Measurements from ENCODE around the gene STK10. TPM values are rescaled to one million over a fixed set of nuclear protein-coding genes. Genes with fewer than 3 reads are reported as not detected.

STK10 gene
- total RNA-seq, 1 donor from 2014 or later, result 281 TPM

DNA sequence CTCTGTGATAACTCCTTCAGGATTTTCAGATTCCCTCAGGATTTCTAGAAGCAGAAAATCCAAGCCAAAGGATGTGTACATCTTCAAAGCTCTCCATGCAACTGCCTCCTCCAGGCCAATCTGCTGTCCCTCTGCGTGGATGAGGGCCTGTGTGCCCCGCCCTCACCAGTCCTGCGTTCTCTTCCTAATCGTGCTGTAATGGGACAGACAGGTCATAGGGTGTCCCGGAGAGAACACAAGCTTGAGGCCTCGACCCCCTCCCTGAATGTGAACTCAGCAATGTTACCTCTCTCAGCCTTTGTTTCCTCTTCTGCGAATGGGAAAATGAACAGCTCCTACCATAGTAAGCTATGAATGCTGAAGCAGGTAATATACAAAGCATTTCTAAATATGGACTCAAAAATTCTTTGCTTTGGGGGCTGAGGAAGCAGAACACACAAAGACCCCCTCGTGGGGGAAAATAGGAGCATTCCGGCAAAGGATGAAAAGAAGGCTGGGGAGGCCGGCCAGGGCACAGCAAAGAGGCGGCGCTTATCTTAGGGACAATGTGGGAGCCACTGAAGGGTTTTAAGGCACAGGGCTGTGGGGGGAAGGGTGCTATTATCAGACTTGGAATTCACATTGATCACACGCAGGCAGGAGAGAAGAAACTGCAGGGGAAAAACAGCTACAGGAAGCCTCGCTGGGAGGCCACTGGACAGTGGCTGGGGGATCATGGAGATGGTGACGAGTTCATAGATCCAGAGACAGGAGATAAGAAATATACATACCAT is 124.4 kb downstream of the STK10 start:
- intact Hi-C loops (cut with micrococcal nuclease), result no loop called here

DNA sequence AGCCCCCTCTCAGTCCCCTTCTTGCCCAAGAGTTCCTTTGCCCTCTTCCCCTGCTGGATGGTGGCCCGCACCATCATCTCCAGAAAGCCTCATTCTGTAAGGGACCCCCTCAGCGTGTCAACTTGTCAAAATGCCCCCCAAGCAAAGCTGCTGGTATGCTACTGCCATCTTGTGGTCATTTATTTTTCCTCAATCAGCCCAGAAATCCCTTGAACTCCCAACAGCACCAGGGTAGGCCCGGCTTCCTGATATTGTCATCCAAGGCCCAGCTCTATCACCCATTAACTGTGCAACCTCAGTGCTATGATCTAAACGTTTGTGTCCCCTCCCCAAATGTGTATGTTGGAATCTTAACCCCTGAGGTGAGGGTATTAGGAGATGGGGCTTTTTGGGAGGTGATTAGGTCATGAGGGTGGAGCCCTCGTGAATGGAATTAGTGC is 128.3 kb downstream of the STK10 start:
- intact Hi-C loops (cut with micrococcal nuclease), result no loop called here

DNA sequence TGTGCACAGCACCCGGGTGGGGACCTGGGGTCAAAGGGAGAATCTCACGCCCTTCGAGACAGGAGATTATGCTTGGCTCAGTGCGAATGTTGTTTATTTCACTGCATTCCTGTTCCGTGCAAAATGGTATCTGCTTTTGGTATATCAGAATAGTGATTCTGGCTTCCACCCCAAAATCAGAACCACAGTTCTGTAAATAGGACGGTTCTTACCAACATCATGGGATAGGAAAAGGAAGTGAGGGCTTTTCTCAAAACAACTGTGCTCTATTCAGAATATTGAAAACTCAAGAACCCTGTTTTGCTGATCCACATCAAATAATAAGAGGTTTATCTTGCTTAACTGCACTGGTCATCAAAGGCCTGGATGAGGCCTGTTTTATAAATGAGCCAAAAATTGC is 129.9 kb downstream of the STK10 start:
- intact Hi-C loops (cut with micrococcal nuclease), result no loop called here

DNA sequence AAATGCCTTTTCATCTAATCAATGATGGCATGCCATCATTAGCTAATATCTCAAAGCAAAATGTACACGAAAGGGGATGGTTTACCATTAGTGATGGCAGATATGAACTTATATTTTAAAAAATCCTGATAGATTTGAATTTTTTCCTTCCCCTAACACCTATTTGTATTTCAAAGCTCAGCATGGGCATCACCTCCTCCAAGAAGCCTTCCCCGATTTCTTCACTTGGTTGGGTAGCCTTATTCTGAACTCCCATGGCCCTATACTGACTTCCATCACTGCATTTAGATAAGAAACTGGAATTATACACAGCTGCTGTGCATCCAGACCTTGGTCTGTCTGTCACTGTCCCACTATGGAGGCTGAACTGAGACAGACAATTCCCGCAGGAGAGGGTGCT is 132.0 kb downstream of the STK10 start:
- intact Hi-C loops (cut with micrococcal nuclease), result no loop called here

DNA sequence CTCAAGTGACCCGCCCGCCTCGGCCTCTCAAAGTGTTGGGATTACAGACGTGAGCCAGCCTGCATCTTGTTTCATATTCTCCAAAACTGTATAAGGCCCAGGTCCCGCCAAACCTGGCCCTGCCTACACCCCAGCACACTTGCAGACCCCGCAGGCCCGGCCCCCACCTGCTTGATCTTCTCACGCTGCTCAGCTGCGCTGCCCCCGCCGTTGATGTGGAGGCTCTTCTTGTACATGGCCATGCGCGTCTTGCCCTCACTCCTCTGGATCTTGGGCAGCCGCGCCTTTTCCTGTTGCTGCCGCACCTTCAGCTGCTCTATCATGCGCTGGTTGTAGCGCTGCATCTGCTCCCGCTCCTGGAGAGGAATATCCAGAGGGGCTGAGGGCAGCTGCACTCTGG is 132.6 kb downstream of the STK10 start:
- intact Hi-C loops (cut with micrococcal nuclease), result no loop called here

DNA sequence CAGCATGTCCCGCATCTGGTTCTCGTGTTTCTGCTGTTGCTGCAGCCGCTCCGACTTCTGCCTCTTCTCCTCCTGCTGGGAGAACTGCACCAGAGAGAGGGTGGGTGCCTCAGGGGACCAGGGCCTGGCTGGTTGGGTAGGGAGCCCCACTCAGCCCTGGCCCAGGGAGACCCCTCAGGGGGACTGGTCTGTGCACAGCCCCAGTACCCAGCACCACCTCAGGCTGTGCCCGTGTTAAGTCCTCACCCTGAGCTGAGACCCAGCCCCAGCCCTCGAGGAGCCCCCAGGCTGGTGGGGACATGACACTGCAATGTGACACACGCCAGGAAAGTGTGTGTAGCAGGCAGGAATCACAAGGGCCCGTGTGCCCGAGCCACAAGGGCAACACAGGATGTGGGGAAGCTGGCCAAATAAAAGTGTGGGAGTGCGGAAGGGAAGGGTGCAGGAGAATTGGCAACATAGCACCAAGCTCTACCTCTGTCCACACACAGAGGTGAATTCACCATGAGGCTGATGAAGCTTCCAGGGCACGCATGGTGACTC is 133.3 kb downstream of the STK10 start:
- intact Hi-C loops (cut with micrococcal nuclease), result no loop called here

DNA sequence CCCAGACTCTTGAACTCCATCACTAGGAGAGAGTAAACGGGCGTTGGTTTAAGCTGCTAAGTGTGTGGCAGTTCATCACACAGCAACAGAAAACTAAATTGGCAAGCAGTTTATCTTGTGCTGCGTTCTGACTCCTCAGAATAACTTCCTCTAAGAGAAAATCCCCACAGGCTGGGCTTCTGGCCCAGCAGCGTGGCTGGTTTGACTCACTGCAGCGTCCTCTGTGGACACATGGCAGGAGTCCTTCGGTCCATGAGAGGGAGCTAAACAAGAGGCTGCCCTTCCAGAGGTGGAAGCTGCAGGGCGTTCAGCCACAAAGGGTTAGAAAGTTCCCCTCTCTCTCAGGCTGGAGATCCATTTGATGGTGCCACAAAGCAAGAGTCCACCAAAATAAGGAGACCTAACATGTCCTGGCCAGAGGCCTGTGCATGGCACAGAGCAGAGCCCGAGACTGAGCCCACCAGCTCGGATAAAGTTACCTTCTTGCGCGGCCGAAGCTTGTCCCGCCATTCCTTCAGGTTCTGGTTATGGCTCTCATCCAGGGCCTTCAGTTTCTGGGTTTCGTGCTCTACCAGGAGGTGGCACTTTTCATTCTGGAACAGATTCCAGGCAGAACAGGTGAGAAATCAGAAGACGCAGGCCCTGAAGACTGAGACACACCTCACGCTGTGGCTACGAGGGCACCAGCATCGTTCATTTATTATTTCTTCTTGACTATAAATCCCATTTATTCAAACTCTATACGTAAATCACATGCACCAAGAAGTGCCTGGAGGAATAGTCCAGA is 135.4 kb downstream of the STK10 start:
- intact Hi-C loops (cut with micrococcal nuclease), result no loop called here

DNA sequence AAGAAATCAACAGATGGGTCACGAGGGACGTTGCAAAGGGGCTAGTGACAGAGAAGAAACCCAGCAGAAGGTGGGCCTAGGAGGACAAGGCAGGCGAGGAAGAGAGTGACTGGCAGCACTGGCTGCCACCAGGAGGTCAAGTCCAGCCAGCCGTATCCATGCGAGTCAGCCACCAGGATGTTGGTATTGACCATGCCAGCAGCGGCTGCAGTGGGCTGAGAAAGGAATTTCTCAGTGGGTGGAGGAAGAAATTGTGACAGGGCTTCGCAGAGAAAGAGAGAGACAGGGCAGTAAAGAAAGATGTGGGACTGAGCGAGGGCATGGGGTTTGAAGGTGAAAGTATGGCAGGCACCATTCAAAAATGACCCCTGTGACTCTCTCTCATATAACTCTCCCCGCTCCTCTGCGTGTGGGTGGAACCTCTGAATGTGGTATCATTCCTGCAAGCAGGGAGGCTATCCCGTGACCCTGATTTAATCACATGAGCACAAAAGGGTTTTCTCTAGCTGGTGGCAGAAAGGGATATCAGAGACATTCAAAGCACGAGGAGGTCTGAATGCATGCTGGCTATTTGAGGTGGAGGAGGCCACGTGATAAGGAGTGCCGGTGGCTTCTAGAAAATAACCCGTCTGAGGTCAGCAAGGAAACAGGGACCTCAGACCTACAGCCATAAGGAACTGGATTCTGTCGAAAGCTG is 136.2 kb downstream of the STK10 start:
- intact Hi-C loops (cut with micrococcal nuclease), result no loop called here

DNA sequence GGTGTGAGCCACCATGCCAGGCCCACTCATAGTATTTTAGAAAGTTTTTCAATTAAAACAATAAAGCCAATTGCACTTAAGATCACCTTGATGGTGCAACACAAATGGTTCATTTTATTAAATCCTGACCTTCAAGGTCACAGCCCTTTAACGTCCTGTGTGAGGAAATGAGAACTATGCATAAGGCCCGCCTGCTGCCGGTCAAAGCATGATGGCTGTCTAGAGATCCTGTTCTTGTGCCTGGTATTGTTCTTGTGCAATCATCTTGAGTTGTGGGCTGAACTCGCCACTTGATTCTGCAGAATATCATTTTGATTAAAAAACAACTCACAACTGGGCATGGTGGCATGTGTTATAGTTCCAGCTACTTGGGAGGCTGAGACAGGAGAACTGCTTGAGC is 137.9 kb downstream of the STK10 start:
- intact Hi-C loops (cut with micrococcal nuclease), result no loop called here

DNA sequence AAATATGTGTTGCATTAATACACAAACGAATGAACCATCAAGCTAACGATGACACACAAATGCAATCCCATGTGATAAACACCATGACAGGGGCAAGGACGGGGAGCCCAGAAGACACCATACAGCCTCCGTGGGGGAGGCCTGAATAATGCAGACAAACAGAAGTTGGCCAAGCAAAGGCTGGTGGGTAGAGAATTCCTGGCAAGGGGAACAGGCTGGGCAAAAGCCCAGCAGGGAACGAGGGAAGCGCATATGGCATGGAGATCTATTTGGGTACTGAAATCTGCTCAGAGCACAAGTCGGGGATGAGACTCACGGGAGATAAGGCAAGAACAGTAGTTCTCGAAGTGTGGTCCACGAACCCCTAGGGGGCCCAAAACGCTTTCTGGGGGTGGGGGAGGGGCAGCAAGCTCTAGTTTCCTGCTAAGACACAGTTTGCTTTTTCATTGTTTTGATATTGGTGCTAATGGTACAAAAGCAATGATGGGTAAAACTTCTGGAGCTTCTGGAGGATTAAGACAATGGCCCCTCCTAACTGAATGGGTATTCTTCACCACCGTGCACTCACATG is 138.7 kb downstream of the STK10 start:
- intact Hi-C loops (cut with micrococcal nuclease), result no loop called here

DNA sequence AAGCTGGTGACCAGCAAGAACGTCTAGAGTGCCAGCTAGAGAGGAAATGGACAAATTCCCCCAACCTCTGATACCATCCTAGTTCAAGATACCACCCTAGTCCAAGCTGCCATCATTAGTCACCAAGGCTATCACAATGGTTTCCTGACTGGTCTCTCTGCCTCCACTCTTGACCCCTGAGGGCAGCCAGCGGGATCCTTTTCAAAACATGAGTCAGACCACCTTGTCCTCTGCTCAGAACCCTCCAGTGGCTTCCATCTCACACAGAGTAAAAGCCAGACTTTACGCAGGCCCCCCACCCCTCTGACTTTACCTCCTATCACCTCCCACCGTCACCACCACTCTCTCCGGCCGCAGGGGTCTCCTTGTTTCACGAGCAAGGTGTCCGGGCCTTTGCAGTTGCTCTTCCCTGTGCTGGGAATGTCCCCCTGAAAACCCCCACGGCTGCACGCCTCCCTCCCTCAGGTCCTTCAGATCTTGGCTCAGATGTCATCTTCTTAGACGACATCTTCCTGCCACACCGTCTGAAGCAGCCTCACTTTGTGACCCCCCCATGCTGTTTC is 139.4 kb downstream of the STK10 start:
- intact Hi-C loops (cut with micrococcal nuclease), result no loop called here

DNA sequence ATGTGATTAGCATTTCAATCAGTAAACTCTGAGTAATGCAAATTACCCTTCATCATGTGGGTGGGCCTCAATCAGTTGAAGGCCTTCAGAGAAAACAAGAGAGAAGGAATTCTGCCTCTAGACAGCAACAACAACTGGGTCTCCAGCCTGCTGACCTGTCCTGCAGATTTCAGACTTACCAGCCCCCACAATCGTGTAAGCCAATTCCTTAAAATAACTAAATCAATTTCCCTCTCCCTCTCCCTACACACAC is 139.9 kb downstream of the STK10 start:
- intact Hi-C loops (cut with micrococcal nuclease), result no loop called here

DNA sequence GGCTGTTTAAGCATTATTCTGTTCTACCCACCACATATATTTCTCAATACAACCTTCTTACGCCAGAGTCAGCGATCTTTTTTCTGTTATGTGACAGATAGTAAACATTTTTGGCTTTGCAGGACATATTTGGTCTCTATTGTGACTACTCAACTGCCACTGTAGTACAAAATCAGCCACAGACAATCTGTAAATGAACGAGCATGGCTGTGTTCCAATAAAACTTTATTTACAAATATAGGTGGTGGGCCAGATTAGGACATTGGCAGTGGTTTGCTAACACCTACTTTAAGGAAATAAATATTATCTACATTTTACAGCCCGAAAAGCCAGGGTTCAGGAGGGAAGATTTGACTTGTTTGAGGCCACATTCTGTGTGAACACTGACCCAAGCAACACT is 141.4 kb downstream of the STK10 start:
- intact Hi-C loops (cut with micrococcal nuclease), result no loop called here

DNA sequence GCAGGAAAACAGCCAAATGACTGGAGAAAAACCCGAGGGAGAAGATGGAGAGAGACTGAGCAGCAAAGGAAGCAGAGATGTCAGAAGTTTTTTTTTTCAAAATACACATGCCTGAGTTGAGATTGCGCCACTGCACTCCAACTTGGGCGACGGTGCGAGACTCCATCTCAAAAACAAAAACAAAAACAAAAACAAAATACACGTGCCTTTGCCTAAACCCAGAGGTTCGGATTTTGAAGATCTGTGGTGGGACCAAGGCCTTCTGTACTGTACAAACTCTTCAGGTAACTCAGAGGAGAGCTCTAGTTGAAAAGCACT is 142.8 kb downstream of the STK10 start:
- intact Hi-C loops (cut with micrococcal nuclease), result no loop called here

DNA sequence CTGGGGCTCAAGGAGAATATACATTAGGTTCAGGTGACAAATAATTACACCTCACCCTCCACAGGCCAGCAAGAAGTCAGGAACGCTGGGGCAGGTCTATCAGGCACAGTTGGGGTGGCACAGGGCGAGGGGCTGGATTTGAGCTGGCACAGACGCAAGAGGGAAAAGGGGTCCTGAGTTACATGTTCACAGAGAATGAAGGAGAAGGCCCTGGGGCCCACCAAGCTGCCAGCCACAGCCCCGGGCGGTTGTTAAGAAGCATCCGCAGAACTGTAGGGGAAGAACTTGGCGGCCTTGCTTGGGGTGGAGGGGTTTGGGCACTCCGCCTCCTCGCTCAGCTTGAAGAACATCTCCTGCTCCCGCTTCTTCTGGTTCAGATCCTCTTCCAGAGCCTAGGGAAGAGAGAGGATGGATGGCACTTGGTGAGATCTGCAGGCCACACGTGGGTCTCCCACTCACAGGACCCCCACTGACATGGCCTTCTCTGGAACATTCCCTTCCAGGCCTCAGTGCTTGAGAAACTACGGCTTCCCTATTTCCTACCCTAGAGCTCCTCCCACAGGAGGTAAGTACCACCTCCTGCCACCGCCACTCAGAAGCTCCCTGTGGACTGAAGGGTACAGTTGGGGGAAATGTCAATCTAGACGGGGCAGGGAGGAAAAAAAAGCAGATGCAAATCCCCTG is 143.3 kb downstream of the STK10 start:
- intact Hi-C loops (cut with micrococcal nuclease), result no loop called here

DNA sequence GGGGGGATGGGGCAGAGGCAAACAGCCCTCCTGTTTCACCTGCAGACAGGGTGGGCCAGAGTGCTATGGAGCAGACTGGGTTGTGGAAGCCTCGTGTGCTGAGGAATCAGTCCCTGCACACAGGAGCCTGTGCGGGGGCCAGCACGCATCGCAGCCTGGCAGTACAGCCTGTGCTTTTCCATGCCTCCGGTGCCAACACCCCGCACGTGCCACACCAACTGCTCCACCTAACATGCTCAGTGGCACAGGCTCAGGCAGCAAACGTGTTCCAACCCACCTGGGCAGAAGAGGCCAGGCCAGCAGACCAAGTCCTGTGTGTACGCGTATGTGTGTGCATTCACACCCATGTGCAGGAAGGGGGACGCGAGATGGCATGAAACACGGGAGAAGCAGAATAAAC is 144.2 kb downstream of the STK10 start:
- intact Hi-C loops (cut with micrococcal nuclease), result no loop called here

DNA sequence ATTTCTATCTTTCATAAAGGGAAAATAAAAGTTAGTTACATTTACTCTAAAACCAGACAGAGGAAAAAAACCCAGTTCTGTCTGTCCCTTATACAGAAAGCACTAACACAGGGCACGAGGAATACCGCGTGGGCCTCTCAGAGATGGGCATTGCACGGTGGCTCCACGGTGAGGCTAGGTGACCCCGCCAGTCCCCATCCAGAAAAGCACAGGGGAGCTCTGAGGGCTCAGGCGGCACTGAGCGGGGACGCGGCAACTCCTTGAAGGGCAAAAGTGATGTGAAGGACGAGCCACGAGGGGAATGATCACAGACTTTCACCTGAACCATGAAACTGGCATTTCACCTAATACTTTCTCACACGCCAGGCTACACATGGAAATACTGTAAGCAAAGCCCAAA is 145.8 kb downstream of the STK10 start:
- intact Hi-C loops (cut with micrococcal nuclease), result no loop called here

DNA sequence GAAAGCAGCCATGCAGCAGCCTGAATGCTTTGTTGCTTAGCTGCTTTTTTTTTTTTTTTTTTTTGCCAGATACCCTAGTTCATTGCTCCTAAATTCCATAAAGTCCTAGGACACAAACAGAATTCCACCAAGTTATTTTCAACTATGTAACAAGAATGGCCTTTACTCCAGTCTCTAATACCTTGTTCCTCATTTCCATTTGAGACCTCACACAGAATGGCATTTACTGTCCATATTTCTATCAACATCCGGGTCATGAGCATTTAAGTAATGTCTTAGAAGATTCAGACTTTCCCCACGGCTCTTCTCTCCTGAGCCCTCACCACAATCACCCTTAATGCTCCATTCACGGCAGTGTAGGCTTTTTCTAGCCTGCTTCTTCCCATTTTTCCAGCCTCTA is 149.9 kb downstream of the STK10 start:
- intact Hi-C loops (cut with micrococcal nuclease), result no loop called here

DNA sequence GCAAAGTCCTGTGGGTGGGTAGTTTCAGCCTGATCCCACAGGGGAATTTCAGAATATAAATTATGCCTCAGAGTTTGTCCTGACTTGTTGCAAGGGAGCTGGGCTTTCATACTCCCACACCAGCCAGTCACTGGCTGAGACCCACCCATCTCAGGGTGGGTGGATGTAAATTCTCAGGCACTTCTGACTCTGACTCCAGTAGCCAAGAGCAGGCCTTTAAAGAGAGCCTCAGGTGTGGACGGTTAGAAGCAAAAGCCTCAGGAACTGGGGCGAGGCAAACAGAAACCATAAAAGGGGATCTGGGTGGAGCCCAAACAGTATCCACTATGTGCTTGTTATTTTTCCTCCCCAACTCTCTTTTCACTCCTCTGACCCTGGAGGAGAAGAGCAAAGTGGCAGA is 153.0 kb downstream of the STK10 start:
- intact Hi-C loops (cut with micrococcal nuclease), result no loop called here

DNA sequence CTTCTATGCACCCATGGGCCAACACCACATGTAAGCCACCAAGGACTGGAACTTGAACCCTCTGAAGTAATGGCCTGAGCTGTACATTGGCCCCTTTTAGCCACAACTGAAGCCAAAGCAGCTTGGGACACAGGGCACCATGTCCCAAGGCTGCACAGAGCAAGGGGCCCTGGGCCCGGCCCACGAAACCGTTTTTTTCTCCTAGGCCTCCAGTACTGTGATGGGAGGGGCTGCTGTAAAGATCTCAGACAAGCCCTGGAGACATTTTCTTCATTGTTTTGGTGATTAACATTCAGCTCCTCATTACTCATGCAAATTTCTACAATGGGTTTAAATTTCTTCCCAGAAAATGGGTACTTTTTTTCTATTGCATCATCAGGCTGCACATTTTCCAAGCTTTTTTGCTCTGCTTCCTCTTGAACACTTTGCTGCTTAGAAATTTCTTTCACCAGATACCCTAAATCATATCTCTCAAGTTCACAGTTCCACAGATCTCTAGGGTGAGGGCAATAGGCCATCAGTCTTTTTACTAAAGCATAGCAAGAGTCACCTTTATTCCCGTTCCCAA is 156.0 kb downstream of the STK10 start:
- intact Hi-C loops (cut with micrococcal nuclease), result no loop called here

DNA sequence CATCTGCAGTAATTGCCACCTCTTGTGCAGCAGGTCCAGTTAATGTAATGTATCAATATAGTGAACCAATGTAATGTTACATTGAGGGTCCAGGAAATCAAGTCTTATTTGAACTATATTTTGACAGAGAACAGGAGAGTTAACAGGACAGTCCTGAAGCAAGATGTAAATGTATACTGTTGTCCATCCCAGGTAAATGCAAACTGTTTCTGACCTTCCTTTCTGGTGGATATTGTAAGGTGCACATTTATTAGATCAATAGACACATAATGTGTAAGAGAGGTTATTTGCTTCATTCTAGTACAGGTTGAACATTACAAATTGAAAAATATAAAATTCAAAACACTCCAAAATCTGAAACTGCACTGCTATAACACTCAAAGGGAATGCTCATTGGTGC is 158.1 kb downstream of the STK10 start:
- intact Hi-C loops (cut with micrococcal nuclease), result no loop called here

All from T-helper 2 cell treated with Interferon-gamma antibody and Interleukin-4, amounts not matched to agents 100 ng/mL and 5 ng/mL, for 36 hours (primary cell).